Activated CD8-positive, alpha-beta memory T cell treated with anti-CD3 and anti-CD28 coated beads, Interleukin-2, amount 10 ng/mL, durations not matched to agents 7 days and 5 days (primary cell): Measurements from ENCODE around the gene MORN3. TPM values are rescaled to one million over a fixed set of nuclear protein-coding genes. Genes with fewer than 3 reads are reported as not detected.
"Not testable (repeated sequence)": the region's sequence is repeated elsewhere in the genome, so short reads cannot be mapped to it uniquely, and the experiment has no call there.

Source experiments
- ATAC-seq: fragments of 150-1000 bp; cut with Tn5 transposase; one replicate; pipeline ENCODE4 v1.10.0; 2021; ENCODE audit warnings: moderate library complexity
- CTCF ChIA-PET: fragments of 350-600 bp; sonication (Branson Sonifier 250); formaldehyde crosslinking; loops from one replicate; lab custom pipeline; 2021; ENCODE audit warnings: antibody characterized with exemption; lab: Charles Lee
- DNase-seq: peaks from one replicate; pipeline ENCODE4 v3.0.0-alpha.2; 2020
- H3K27ac Mint-ChIP-seq: one replicate; pipeline ENCODE4 v1.8.0; 2021; ENCODE audit warnings: mild to moderate bottlenecking, mixed read lengths
- H3K27me3 Mint-ChIP-seq: one replicate; pipeline ENCODE4 v1.8.0; 2021; ENCODE audit warnings: mixed read lengths
- H3K36me3 Mint-ChIP-seq: one replicate; pipeline ENCODE4 v1.8.0; 2021; ENCODE audit warnings: mild to moderate bottlenecking, mixed read lengths
- H3K4me1 Mint-ChIP-seq: one replicate; pipeline ENCODE4 v1.8.0; 2021; ENCODE audit warnings: mixed read lengths
- H3K4me3 Mint-ChIP-seq: one replicate; pipeline ENCODE4 v1.8.0; 2021; ENCODE audit warnings: mild to moderate bottlenecking, moderate library complexity, mixed read lengths
- H3K9me3 Mint-ChIP-seq: one replicate; pipeline ENCODE4 v1.8.0; 2022; ENCODE audit warnings: low read depth, mixed read lengths
- total RNA-seq, 2 experiments: library from RNA; stranded (reverse); gene quantifications; one replicate each; pipeline ENCODE4 v1.2.3, GENCODE V29; 2021

The MORN3 gene
- total RNA-seq, 2 experiments from 2014 or later = 0.54 to 1.2 TPM

- Mint-ChIP-seq H3K4me1 (peaks cover 5% of the 10 kb centered on the region), H3K9me3 (no peaks in the 10 kb centered on the region), H3K4me3 (no peak overlapping the region), H3K36me3 (peaks cover 1% of the 10 kb centered on the region), H3K27ac (no peak overlapping the region), H3K27me3 (no peaks in the 10 kb centered on the region)
- DNase-seq (no peak), ATAC-seq (no peak)
- CTCF ChIA-PET = interaction anchor here (0.7 to 8.7 kb wide), 4 partner anchors 9 to 179 kb away, joined by 3 to 88 read pairs (median 4); partner anchors contain the start of gene MORN3
These were observed 9.4 kb upstream of the MORN3 start for GRCh38 chr12:121678716-121679300.

- H3K9me3 Mint-ChIP-seq = no peaks in the 10 kb centered on the region
- ATAC-seq (no peak), DNase-seq (no peak)
- peaks cover 9% of the 10 kb centered on the region for H3K4me1 Mint-ChIP-seq
- CTCF ChIA-PET = interaction anchor here (0.7 to 8.7 kb wide), 4 partner anchors 25 to 178 kb away, joined by 3 to 88 read pairs (median 4); no protein-coding TSS in a partner anchor
- no peak overlapping the region for H3K4me3 Mint-ChIP-seq
- H3K36me3 Mint-ChIP-seq = peaks cover 1% of the 10 kb centered on the region
- H3K27ac Mint-ChIP-seq = no peak overlapping the region
- H3K27me3 Mint-ChIP-seq = no peaks in the 10 kb centered on the region
These were observed 8.9 kb upstream of the MORN3 start for GRCh38 chr12:121678305-121678704.

GRCh38 chr12:121676190-121676589 is 6.7 kb upstream of the MORN3 start:
- no peak for ATAC-seq
- H3K36me3 Mint-ChIP-seq = peaks cover 1% of the 10 kb centered on the region
- DNase-seq = no peak
- H3K4me1 Mint-ChIP-seq = peaks cover 23% of the 10 kb centered on the region
- H3K9me3 Mint-ChIP-seq = no peaks in the 10 kb centered on the region
- H3K27me3 Mint-ChIP-seq = no peaks in the 10 kb centered on the region
- no peak overlapping the region for H3K27ac Mint-ChIP-seq
- CTCF ChIA-PET = interaction anchor here (1.4 kb wide), 1 partner anchor 11 kb away, joined by 3 read pairs; no protein-coding TSS in a partner anchor
- no peak overlapping the region for H3K4me3 Mint-ChIP-seq

DNA sequence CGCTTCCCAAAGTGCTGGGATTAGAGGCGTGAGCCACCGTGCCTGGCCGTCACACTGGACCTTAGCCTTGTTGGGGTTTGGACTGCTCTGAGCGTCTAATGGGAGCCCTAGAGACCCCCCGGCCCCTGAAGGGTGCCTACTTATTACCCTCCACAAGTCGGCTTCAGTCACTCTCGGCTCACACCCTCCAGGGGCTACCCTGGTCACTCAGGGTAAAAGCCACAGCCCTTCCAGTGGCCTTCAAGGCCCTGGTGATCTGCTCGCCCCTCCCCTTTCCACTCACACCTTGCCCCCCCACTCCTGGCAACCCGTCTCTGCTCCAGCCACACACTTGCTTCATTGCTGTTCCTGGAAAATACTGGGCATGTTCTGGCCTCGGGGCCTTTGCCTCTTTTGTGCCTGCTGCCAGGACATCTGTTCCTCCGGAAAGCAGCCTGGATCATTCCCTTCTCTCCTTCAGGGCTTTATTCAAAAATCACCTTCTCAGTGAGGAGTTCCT is 3.6 kb upstream of the MORN3 start:
- DNase-seq (no peak), ATAC-seq (no peak)
- H3K4me1 Mint-ChIP-seq = peaks cover 29% of the 10 kb centered on the region
- no peaks in the 10 kb centered on the region for H3K9me3 Mint-ChIP-seq
- CTCF ChIA-PET = interaction anchor here (1.0 to 5.1 kb wide), 9 partner anchors 12 to 194 kb away, joined by 3 to 64 read pairs (median 9); partner anchors contain the start of gene ORAI1
- H3K27ac Mint-ChIP-seq = peak overlapping the region; percentile 99
- peaks cover 3% of the 10 kb centered on the region for H3K36me3 Mint-ChIP-seq
- H3K27me3 Mint-ChIP-seq = no peaks in the 10 kb centered on the region
- H3K4me3 Mint-ChIP-seq = peak overlapping the region; percentile 84

GRCh38 chr12:121668750-121669520 is 519 bp downstream of the MORN3 start:
- Mint-ChIP-seq H3K9me3 (no peaks in the 10 kb centered on the region), H3K4me1 (peaks cover 51% of the 10 kb centered on the region), H3K27ac (no peak overlapping the region), H3K27me3 (no peaks in the 10 kb centered on the region), H3K36me3 (peaks cover 16% of the 10 kb centered on the region), H3K4me3 (no peak overlapping the region)
- no peak for ATAC-seq
- peak; percentile 68 for DNase-seq
- CTCF ChIA-PET = interaction anchor here (0.6 to 5.1 kb wide), 31 partner anchors 11 to 221 kb away, joined by 3 to 64 read pairs (median 4); partner anchors contain the start of genes KDM2B and ORAI1

GRCh38 chr12:121666829-121667228 is 2.6 kb downstream of the MORN3 start:
- not testable (repeated sequence) for ATAC-seq, DNase-seq, H3K4me3 Mint-ChIP-seq, H3K9me3 Mint-ChIP-seq, H3K27me3 Mint-ChIP-seq, H3K27ac Mint-ChIP-seq
- CTCF ChIA-PET = interaction anchor here (1.1 to 3.1 kb wide), 3 partner anchors 31 to 114 kb away, joined by 3 to 34 read pairs (median 7); partner anchors contain the start of gene ORAI1
- Mint-ChIP-seq H3K4me1 (peaks cover 54% of the 10 kb centered on the region), H3K36me3 (peaks cover 17% of the 10 kb centered on the region)

GRCh38 chr12:121663610-121663929 is 5.9 kb downstream of the MORN3 start:
- Mint-ChIP-seq H3K27me3 (no peaks in the 10 kb centered on the region), H3K4me3 (peak overlapping the region; percentile 91), H3K9me3 (no peaks in the 10 kb centered on the region), H3K27ac (peak overlapping the region; percentile 97), H3K36me3 (peaks cover 16% of the 10 kb centered on the region), H3K4me1 (peaks cover 68% of the 10 kb centered on the region)
- DNase-seq (no peak), ATAC-seq (no peak)
- CTCF ChIA-PET = interaction anchor here (0.9 to 1.5 kb wide), 5 partner anchors 36 to 185 kb away, joined by 3 to 4 read pairs (median 3); no protein-coding TSS in a partner anchor

DNA sequence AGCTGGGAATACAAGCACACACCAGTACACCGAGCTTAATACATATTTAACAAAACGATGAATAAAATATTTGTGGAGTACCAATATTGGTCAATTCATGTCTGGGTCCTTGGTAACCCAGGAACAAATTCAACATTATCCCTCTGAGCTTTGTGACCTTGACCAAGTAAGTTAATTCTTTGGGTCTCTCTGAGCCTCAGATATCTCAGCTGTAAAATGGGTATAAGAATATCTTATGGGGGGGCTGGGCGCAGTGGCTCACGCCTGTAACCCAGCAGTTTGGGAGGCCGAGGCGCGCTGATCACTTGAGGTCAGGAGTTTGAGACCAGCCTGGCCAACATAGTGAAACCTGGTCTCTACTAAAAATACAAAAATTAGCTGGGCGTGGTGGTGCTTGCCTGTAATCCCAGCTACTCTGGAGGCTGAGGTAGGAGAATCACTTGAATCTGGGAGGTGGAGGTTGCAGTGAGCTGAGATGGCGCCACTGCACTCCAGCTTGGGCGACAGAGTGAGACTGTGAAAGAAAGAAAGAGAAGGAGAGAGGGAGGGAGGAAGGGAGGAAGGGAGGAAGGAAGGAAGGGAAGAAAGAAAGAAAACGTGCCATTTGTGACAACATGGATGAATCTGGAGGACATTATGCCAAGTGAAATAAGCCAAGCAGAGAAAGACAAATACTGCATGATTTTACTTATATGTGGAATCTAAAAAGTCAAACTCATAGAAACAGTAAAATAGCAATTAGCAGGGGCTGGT is 7.9 kb downstream of the MORN3 start:
- not testable (repeated sequence) for DNase-seq, H3K4me3 Mint-ChIP-seq, H3K9me3 Mint-ChIP-seq, H3K27me3 Mint-ChIP-seq, ATAC-seq
- Mint-ChIP-seq H3K36me3 (peaks cover 18% of the 10 kb centered on the region), H3K4me1 (peaks cover 82% of the 10 kb centered on the region), H3K27ac (peak overlapping the region; percentile 49)
- CTCF ChIA-PET = interaction anchor here (0.9 to 7.8 kb wide), 5 partner anchors 9 to 109 kb away, joined by 3 to 47 read pairs (median 7); partner anchors contain the start of gene MORN3

- Mint-ChIP-seq H3K27me3 (no peaks in the 10 kb centered on the region), H3K9me3 (no peaks in the 10 kb centered on the region), H3K27ac (peak overlapping the region; percentile 69), H3K36me3 (peaks cover 19% of the 10 kb centered on the region), H3K4me3 (no peak overlapping the region), H3K4me1 (peaks cover 64% of the 10 kb centered on the region)
- ATAC-seq (no peak), DNase-seq (peak; percentile 61)
- CTCF ChIA-PET = interaction anchor here (1.1 to 7.8 kb wide), 5 partner anchors 9 to 105 kb away, joined by 3 to 47 read pairs (median 6); partner anchors contain the start of gene MORN3
These were observed 12.0 kb downstream of the MORN3 start for GRCh38 chr12:121657305-121658008.

DNA sequence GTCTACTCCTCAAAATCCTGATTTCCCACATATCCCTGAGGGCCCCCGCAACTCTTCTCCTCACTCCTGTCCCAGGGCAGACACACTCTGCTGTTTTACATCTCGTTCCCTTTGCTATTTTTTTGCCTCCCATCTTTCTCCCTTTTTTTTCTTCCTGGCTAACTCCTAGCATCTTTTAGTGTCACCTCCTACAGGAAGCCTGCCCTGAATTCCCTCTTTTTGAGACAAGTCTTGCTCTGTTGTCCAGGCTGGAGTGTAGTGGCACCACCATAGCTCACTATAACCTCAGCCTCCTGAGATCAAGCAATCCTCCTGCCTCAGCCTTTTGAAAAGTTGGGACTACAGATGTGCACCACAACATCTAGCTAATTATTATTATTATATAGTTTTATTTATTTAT is 13.3 kb downstream of the MORN3 start:
- H3K9me3 Mint-ChIP-seq = no peaks in the 10 kb centered on the region
- H3K4me3 Mint-ChIP-seq = no peak overlapping the region
- CTCF ChIA-PET = interaction anchor here (0.7 to 7.8 kb wide), 3 partner anchors 14 to 19 kb away, joined by 3 to 47 read pairs (median 6); partner anchors contain the start of gene MORN3
- peaks cover 53% of the 10 kb centered on the region for H3K4me1 Mint-ChIP-seq
- H3K27ac Mint-ChIP-seq = peak overlapping the region; percentile 11
- ATAC-seq = no peak
- DNase-seq = no peak
- peaks cover 19% of the 10 kb centered on the region for H3K36me3 Mint-ChIP-seq
- H3K27me3 Mint-ChIP-seq = no peaks in the 10 kb centered on the region

- Mint-ChIP-seq H3K27ac (peak overlapping the region; percentile 40), H3K36me3 (peaks cover 27% of the 10 kb centered on the region), H3K4me1 (peaks cover 53% of the 10 kb centered on the region), H3K27me3 (no peaks in the 10 kb centered on the region), H3K9me3 (no peaks in the 10 kb centered on the region), H3K4me3 (no peak overlapping the region)
- no peak for ATAC-seq
- CTCF ChIA-PET = interaction anchor here (1.1 to 7.8 kb wide), 4 partner anchors 14 to 25 kb away, joined by 3 to 47 read pairs (median 4); partner anchors contain the start of gene MORN3
- DNase-seq = no peak
These were observed 15.5 kb downstream of the MORN3 start for GRCh38 chr12:121653999-121654398.
